NCI-H1417 (cell line): Measurements from ENCODE around the gene EYA4.

ENCODE experiments used
- DNase-seq, 3 experiments: peaks; one replicate each; lab custom pipeline; 2025; lab: John Stamatoyannopoulos, UW

EYA4 gene

DNA sequence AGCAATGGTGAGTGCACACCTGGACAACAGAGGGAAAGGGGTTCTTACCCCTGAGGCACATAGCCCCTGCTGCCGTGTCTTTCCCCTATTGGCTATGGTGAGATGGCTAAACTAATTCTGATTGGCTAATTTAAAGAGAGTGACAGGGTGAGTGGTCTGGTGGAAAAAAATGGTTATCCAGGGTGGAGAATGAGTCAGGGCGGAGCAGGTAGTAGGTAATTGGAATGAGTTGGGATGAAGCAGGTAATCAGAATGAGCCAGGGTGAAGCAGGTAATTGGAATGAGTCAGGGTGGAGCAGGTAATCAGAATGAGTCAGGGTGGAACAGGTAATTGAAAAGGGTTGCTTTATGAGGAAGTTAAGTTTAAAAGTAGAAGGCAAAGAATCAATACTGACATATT lies 200.3 kb downstream of the EYA4 start:
- no peak for DNase-seq

DNA sequence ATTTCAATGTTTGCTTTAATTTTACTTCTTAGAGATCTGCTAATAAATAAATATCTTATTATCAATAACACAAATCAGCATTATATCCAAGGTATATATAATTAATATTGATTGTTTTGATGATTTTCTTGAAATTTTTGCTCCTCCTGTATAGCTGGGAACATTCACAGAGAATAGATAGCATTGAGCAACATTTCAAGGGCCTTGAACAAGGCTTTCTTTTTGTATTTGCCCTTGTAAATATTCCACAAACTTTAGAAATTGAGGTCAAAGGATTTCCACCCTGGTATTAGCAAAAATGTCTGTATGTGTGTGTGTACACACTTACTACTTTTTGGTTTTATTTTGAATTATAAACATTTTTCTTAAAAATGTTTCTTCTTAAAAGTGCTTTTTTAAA lies 205.6 kb downstream of the EYA4 start:
- no peak for DNase-seq

- peak in 1 of 3 experiments; percentile 11 for DNase-seq
Observed at GRCh38 chr6:133447924-133448323, 206.8 kb downstream of the EYA4 start.

GRCh38 chr6:133456439-133456838 lies 215.3 kb downstream of the EYA4 start:
- DNase-seq = no peak

DNA sequence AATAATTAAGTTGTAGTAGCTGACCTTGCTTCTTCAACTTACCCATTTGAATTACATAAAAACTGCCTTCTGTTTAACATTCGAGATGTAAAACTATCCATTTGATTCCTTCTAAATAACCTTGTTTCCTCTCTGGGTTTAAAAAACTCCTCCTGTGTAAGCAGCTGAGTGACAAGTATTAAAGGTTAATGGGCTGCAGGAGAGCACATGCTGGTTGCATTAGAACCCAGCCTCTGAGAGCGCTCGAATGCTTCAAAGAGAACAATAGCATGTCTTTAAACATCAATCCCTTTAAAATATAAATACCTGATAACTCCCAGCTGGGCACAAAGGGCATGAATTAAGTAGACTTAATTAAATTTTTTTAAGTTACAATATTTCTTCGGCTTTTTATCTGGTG lies 215.8 kb downstream of the EYA4 start:
- DNase-seq = peak in 1 of 3 experiments; percentile 43

DNA sequence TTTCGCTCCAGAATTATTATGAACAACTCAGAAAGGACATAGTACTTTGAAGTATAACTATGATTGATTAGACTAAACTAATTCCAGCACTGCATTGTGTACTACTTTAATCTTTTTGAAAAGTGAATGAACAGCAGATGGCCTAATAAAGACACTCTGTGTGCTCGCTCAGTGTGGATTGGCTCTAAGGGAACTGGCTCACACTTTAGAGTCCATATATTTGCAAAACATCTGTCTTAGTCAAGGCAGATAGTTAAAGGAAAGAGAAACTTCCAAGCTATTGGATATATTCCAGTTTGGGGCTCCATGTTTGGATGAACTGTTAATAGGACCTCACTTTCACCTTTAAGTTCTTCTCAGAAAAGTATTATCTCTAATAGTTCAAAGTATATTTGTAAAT lies 218.9 kb downstream of the EYA4 start:
- peak in 2 of 3 experiments; percentile 8 to 15 for DNase-seq

GRCh38 chr6:133463790-133464189 lies 222.6 kb downstream of the EYA4 start:
- no peak for DNase-seq

DNA sequence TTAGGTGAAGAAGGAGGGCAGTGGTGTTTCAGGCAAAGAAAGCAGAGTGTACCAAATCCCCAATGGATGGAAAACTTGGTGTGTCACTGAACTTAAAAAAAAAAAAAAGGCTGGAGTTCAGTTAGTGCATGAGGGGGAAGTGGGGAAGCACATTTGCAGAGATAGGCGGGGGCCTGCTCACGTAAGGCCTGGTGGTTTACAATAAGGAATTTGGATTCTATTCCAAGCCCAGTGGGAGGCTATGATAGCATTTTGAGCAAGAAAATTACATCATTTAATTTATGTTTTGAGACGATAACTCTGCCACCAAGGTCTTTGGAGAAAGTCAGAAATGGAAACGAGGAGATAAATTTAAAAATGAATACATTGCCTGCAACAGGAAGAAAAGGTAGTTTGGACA lies 225.5 kb downstream of the EYA4 start:
- no peak for DNase-seq

DNA sequence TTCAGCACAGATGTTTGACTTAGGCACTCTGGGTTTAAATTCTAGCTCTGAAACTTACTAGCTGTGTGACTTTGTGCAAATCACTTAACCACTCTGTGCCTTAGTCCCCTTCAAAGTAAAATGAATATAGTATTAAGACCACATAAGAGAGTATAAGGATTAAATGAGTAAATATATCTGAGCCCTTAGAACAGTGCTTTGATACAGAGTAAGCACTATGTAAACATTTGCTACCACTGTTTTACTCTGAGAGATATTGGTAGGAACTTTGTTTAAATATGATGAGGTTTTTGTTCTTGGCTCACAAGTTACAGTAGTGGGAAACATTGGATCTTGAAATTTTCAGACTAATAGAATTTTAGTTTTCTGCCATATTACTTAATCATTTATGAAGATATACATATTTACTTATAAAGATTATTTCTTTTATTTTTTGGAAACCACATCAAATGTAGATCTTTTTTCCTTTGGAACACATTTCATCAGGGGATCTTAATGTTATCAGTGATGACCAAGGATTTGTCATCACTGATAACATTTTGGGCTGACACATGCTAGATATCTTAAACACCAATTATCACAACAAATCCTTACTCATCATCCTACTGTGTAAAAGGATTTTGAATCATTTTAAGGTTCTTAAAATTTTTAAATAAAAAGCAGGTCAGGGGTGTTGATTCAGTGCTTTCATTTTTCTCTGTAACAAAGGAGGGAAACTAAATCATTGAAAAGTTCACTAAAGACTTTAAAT lies 226.2 kb downstream of the EYA4 start:
- DNase-seq = no peak

- DNase-seq = no peak
Observed at GRCh38 chr6:133467982-133468380, 226.8 kb downstream of the EYA4 start.

DNA sequence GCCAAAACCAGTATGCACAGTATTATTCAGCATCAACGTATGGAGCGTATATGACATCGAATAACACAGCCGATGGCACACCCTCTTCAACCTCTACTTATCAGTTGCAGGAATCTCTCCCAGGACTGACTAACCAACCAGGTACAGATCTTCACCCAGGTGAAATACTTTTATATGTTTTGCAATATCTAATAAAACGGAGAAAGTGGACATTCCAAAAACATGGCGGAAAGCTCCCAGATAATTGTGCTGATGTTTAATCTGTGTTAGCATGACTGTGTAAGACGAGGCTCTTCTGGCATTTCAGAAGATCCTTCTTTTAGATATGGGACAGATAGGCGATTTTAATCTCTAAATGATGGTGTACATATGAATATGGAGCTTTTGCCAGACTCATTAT lies 227.4 kb downstream of the EYA4 start:
- no peak for DNase-seq

GRCh38 chr6:133474516-133474915 lies 233.4 kb downstream of the EYA4 start:
- no peak for DNase-seq

- DNase-seq = no peak
Observed at GRCh38 chr6:133478673-133479072, 237.5 kb downstream of the EYA4 start.

DNA sequence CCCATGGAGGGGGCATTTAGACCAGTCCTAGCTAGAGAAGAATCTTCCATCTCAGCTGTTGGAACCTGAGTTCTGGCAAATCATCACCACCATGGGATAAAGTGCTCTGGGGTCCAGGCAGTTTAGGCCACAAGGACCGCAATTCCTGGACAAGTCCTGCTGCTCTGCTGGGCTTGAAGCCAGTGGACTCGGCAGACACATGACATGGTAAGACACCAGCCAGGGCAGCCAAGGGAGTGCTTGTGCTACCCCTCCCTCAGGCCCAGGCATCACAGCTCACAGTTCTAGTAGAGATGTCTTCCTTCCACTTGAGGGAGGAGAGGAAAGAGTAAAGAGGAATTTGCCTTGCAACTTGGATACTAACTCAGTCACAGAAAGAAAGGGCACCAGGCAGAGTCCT lies 246.0 kb downstream of the EYA4 start:
- DNase-seq = no peak

- no peak for DNase-seq
Observed at GRCh38 chr6:133495205-133495903, 254.2 kb downstream of the EYA4 start.

GRCh38 chr6:133499662-133500061 lies 258.5 kb downstream of the EYA4 start:
- no peak for DNase-seq

- no peak for DNase-seq
Observed at GRCh38 chr6:133501675-133502270, 260.6 kb downstream of the EYA4 start.

- DNase-seq = no peak
Observed at GRCh38 chr6:133502441-133503335, 261.5 kb downstream of the EYA4 start.

- no peak for DNase-seq
Observed at GRCh38 chr6:133503336-133503729, 262.2 kb downstream of the EYA4 start.

GRCh38 chr6:133504158-133504557 lies 263.0 kb downstream of the EYA4 start:
- no peak for DNase-seq

DNA sequence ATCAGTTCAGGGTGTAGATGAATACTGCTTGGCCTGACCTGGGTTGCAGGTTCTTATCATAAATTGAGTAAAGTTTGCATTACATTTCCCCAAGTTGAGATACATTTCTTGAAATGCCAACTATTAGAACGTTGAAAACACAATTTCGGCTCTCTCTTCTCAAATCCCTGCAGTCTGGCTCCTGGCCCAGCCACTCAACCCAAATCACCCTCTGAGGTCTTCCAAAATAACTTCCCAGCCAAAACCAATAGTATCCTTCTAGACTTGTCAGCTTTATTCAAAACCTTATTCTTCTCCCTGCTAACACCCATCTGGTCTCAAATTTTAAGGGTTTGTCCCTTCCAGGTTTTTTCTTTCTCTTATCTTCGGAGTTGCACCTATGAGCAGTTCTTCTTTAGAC lies 263.6 kb downstream of the EYA4 start:
- no peak for DNase-seq

DNA sequence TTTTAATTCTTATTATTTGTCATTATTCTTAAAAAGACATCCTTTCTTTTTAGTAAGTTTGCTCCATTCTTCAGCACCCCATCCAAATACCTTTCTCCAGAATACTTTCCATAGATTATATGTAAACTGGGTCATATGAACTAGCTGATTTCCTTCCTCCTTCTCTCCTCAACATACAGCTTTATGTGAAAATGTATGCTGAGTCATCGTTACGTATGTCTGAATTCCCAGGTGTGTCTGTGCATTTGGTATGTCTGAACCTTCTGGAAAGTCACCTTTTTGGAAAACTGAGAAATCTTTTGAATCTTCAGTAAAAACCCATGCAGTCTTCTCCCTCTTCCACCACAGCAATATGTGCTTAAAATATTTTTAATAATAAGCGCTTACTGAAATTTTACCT lies 264.5 kb downstream of the EYA4 start:
- DNase-seq = no peak
